ENCODE measurements around the gene TRUB2.
"Not testable (repeated sequence)": the region's sequence is repeated elsewhere in the genome, so short reads cannot be mapped to it uniquely, and the experiment has no call there.

TRUB2 gene

GRCh38 chr9:128340691-128341434, 18.6 kb upstream of the TRUB2 start:
- DNase-seq, result no peak

GRCh38 chr9:128339761-128340690, 17.8 kb upstream of the TRUB2 start, which contains the start of gene SLC27A4:
Gene SLC27A4, plus strand, starts transcription at chr9:128340527. Its CDS starts 2,606 bp downstream, at chr9:128343133.
- peak; percentile 85 for DNase-seq

GRCh38 chr9:128338852-128339614, 16.8 kb upstream of the TRUB2 start:
- not testable (repeated sequence) for DNase-seq

- no peak for DNase-seq
Measured at GRCh38 chr9:128337936-128338335, 15.7 kb upstream of the TRUB2 start.

DNA sequence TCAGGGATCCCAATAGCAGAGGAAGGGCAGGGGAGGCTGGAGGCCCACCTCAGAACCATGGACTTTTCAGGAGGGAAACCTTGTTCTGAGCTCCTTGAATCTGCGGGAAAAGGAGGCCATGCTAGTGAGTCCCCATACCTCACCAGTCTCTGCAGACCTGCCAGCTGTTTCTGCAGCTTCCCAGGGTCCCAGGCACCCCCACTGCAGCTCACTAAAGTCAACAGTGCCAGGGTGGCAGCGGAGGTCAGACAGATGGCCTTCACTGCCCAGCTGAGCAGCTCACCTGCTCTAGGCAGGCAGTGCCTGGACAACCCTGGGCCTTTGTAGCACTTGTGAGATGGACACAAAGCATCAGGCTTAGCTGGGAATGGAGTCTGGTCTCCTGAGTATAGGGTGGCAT, 13.7 kb upstream of the TRUB2 start:
- no peak for DNase-seq

GRCh38 chr9:128335161-128335560, 12.9 kb upstream of the TRUB2 start:
- no peak for DNase-seq

GRCh38 chr9:128333451-128333869, 11.2 kb upstream of the TRUB2 start:
- DNase-seq, result no peak

GRCh38 chr9:128325629-128326028, 3.4 kb upstream of the TRUB2 start:
- no peak for DNase-seq

- no peak for DNase-seq
Measured at GRCh38 chr9:128324401-128324800, 2.2 kb upstream of the TRUB2 start.

GRCh38 chr9:128323791-128324190, 1.5 kb upstream of the TRUB2 start:
- no peak for DNase-seq

GRCh38 chr9:128323212-128323730, 1.0 kb upstream of the TRUB2 start:
- no peak for DNase-seq

GRCh38 chr9:128321879-128322403, 306 bp downstream of the TRUB2 start:
- DNase-seq, result no peak

- no peak for DNase-seq
Measured at GRCh38 chr9:128321343-128321742, 904 bp downstream of the TRUB2 start.

- no peak for DNase-seq
Measured at GRCh38 chr9:128317629-128318028, 4.6 kb downstream of the TRUB2 start.

- no peak for DNase-seq
Measured at GRCh38 chr9:128316421-128316820, 5.8 kb downstream of the TRUB2 start.

- DNase-seq, result no peak
Measured at GRCh38 chr9:128314697-128315096, 7.5 kb downstream of the TRUB2 start.

- no peak for DNase-seq
Measured at GRCh38 chr9:128310461-128310860, 11.8 kb downstream of the TRUB2 start.

- DNase-seq, result no peak
Measured at GRCh38 chr9:128309551-128309950, 12.7 kb downstream of the TRUB2 start.

- DNase-seq, result no peak
Measured at GRCh38 chr9:128304971-128305288, 17.3 kb downstream of the TRUB2 start.

GRCh38 chr9:128304136-128304970, 17.9 kb downstream of the TRUB2 start:
- DNase-seq, result no peak

DNA sequence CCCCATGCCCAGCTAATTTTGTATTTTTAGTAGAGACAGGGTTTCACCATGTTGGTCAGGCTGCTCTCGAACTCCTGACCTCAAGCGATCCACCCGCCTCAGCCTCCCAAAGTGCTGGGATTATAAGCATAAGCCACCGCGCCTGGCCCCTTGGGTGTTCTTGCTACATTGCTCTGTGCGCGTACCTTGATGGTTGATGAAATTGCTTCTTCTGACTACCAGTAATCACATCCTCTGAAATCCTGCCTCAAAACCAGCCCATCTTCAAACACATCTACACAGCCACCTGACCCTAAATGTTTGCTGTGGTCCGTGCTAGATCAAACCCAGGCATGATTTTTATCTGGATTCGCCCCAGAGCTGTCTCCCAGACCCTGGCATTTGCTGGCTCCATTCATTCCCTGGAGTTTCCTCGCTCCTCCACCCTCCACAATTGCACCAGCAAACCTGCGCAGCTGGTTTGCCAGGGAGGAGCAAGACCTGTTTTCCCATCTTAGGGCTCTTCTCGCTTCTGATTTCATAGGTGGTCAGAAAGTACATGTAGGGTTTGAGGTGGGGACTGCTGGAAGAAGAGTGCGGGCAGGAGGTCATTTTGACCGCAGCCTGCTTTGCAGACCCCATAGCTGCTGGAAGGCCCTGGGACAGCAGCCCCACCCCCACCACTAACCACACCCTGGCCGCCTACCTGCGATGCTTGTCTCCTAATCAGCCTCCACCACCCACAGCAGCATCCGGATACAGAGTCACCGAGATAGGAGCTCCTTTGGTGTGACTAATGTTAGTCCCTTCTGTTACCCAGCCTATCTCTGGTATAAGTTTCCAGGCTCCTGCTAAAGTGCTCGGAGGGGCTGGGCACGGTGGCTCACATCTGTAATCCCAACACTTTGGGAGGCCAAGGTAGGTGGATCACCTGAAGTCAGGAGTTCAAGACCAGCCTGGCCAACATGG, 23.4 kb downstream of the TRUB2 start:
- DNase-seq, result no peak
